HepG2 (cell line): ENCODE data around the gene TOR2A. TPM values are rescaled to one million over a fixed set of nuclear protein-coding genes. Genes with fewer than 3 reads are reported as not detected.

Experiments used
- ATAC-seq: fragments of 200-7000 bp; cut with Tn5 transposase; 3 replicates; pipeline ENCODE4 v1.9.1; 2020; ENCODE audit warnings: mild to moderate bottlenecking, moderate library complexity
- BruUV-seq: library from RNA; stranded (reverse); fragments of 400-500 nt; replicated peaks from 2 replicates; lab custom pipeline; 2021; lab: Mats Ljungman, UMichigan
- CTCF ChIA-PET: fragments of 300-600 bp; formaldehyde crosslinking; extraction: SDS; loops from one replicate; lab custom pipeline; 2021; ENCODE audit warnings: low total read pairs, inconsistent platforms, low intra/inter-chr PET ratio; lab: Yijun Ruan, JAX
- POLR2A ChIA-PET: fragments of 350-600 bp; sonication (Branson Sonifier 250); formaldehyde crosslinking; loops from one replicate; lab custom pipeline; 2020; ENCODE audit warnings: antibody characterized with exemption, inconsistent platforms; lab: Yijun Ruan, JAX
- DNase-seq: peaks from one replicate; pipeline ENCODE4 v3.0.0-alpha.2; 2015; ENCODE audit warnings: low spot score
- FAIRE-seq: peaks from 3 replicates; lab custom pipeline; 2011; peaks lifted over from hg19 to GRCh38; lab: Jason Lieb, UNC
- H2AFZ ChIP-seq: one replicate; pipeline ENCODE4 v1.6.1; 2011; ENCODE audit warnings: low read length, inconsistent platforms
- H3K27ac ChIP-seq: fragments of 300-600 bp; 3 replicates; pipeline ENCODE4 v1.8.0; 2011; ENCODE audit warnings: mixed run types, mild to moderate bottlenecking, mixed read lengths, low read length, inconsistent platforms; ENCODE audit not compliant: insufficient read depth; ENCODE audit errors: extremely low read length
- H3K27me3 ChIP-seq, 2 experiments: fragments of 200-600 bp in 1 of 2; 2 replicates in 1 of 2; 3 replicates in 1 of 2; pipeline versions ENCODE4 v1.6.0 to v1.8.0; 2011; ENCODE audit warnings: low read length in 2 of 2, mild to moderate bottlenecking in 2 of 2, moderate library complexity in 2 of 2, inconsistent platforms in 1 of 2; ENCODE audit not compliant: insufficient read depth in 2 of 2, control insufficient read depth in 1 of 2
- H3K36me3 ChIP-seq, 2 experiments: fragments of 200-600 bp in 1 of 2; replicated peaks in 1 of 2; 2 replicates in 1 of 2; 3 replicates in 1 of 2; pipeline versions ENCODE4 v1.5.1 to v1.8.0; 2011; ENCODE audit warnings: low read length in 2 of 2, inconsistent platforms in 1 of 2; ENCODE audit not compliant: insufficient read depth in 2 of 2, control insufficient read depth in 1 of 2
- H3K4me1 ChIP-seq: 2 replicates; pipeline ENCODE4 v1.5.1; 2012; ENCODE audit warnings: low read length, inconsistent platforms; ENCODE audit not compliant: insufficient read depth
- H3K4me2 ChIP-seq: 2 replicates; pipeline ENCODE4 v1.6.0; 2011; ENCODE audit warnings: low read depth, low read length, inconsistent platforms
- H3K4me3 ChIP-seq, 3 experiments: fragments of 200-600 bp in 1 of 3; sonication (generic), shearing (Covaris generic) in 1 of 3; replicated peaks in 1 of 3; 2 replicates each; pipeline ENCODE4 v1.5.1; 2011 to 2016; ENCODE audit warnings: low read length in 3 of 3, inconsistent platforms in 2 of 3, low read depth in 2 of 3, mild to moderate bottlenecking in 2 of 3, control low read depth in 1 of 3, mixed read lengths in 1 of 3; ENCODE audit not compliant: insufficient read depth in 1 of 3
- H3K79me2 ChIP-seq: one replicate; pipeline ENCODE4 v1.6.1; 2011; ENCODE audit warnings: low read length, inconsistent platforms; ENCODE audit not compliant: insufficient read depth
- H3K9ac ChIP-seq: 2 replicates; pipeline ENCODE4 v1.6.0; 2011; ENCODE audit warnings: mild to moderate bottlenecking, low read depth, low read length, inconsistent platforms; ENCODE audit not compliant: insufficient read depth
- H3K9me3 ChIP-seq: 2 replicates; pipeline ENCODE4 v1.5.1; 2012; ENCODE audit warnings: mild to moderate bottlenecking, low read length
- H4K20me1 ChIP-seq: 2 replicates; pipeline ENCODE4 v1.6.0; 2011; ENCODE audit warnings: inconsistent platforms, mild to moderate bottlenecking, low read length, moderate library complexity; ENCODE audit not compliant: insufficient read depth
- BRF2 ChIP-seq: sonication (generic); formaldehyde crosslinking; IDR thresholded peaks from 2 replicates; pipeline ENCODE4 v1.8.1; 2022; ENCODE audit warnings: mild to moderate bottlenecking, missing genetic modification reagents
- EED ChIP-seq: sonication (generic); formaldehyde crosslinking; IDR thresholded peaks from 2 replicates; pipeline ENCODE4 v1.5.0; 2020; ENCODE audit warnings: mild to moderate bottlenecking, missing genetic modification reagents
- MLXIP ChIP-seq: sonication (generic); formaldehyde crosslinking; IDR thresholded peaks from 2 replicates; pipeline ENCODE4 v1.9.0; 2021; ENCODE audit warnings: missing genetic modification reagents, borderline replicate concordance
- PAX8 ChIP-seq: sonication (generic); formaldehyde crosslinking; IDR thresholded peaks from 2 replicates; pipeline ENCODE4 v1.8.0; 2022; ENCODE audit warnings: mild to moderate bottlenecking, missing genetic modification reagents, borderline replicate concordance
- ZBTB42 ChIP-seq: sonication (generic); formaldehyde crosslinking; IDR thresholded peaks from 2 replicates; pipeline ENCODE4 v1.5.0; 2020; ENCODE audit warnings: mild to moderate bottlenecking, missing genetic modification reagents
- ZMYM4 ChIP-seq: sonication (generic); formaldehyde crosslinking; IDR thresholded peaks from 2 replicates; pipeline ENCODE4 v1.8.1; 2023; ENCODE audit warnings: mild to moderate bottlenecking, missing genetic modification reagents
- ZNF546 ChIP-seq: sonication (generic); formaldehyde crosslinking; conservative IDR thresholded peaks from 2 replicates; pipeline ENCODE4 v1.8.1; 2023; ENCODE audit warnings: mild to moderate bottlenecking, missing genetic modification reagents
- ZNF607 ChIP-seq: sonication (generic); formaldehyde crosslinking; IDR thresholded peaks from 2 replicates; pipeline ENCODE4 v1.5.1; 2020; ENCODE audit warnings: missing genetic modification reagents, mild to moderate bottlenecking, borderline replicate concordance
- ZNF792 ChIP-seq: IDR thresholded peaks from 2 replicates; pipeline ENCODE4 v1.6.1; 2016
- WGBS: methylation state at CpG from one replicate; pipeline ENCODE4 v1.1.6; 2017; ENCODE audit warnings: low lambda C conversion rate; 5-methylcytosine and 5-hydroxymethylcytosine counted together
- in situ Hi-C: cut with HindIII; loops from 2 replicates; pipeline ENCODE4 v1.10.0; 2017; ENCODE audit warnings: low pct_unique_long_range_greater_than_20kb; ENCODE audit not compliant: extremely low pct_ligation_motif_present
- intact Hi-C: fragments of 100-400 bp; cut with micrococcal nuclease; formaldehyde crosslinking; loops from one replicate; pipeline ENCODE4 v1.10.0; 2022; ENCODE audit not compliant: unreplicated experiment
- polyA plus RNA-seq, 8 experiments: library from polyadenylated mRNA; depleted of rRNA in 3 of 8; stranded (reverse) in 7 of 8; unstranded in 1 of 8; fragments of >200 nt; fragmentation: Illumina TruSeq in 4 of 8; extraction: Trizol in 4 of 8; gene quantifications; 2 replicates each; pipeline versions ENCODE4 v1.2.1 to v1.2.3, GENCODE V29; 2011 to 2016; ENCODE audit warnings: low read depth in 4 of 8, missing spikeins in 1 of 8, mixed read lengths in 1 of 8; ENCODE audit not compliant: insufficient read depth in 1 of 8
- total RNA-seq, 5 experiments: library from RNA; depleted of rRNA; stranded (reverse); fragments of >200 nt; fragmentation: Illumina TruSeq; extraction: Trizol; gene quantifications; 2 replicates each; pipeline ENCODE4 v1.2.3, GENCODE V29; 2016; ENCODE audit warnings: low read depth in 1 of 5
- TF ChIP-seq, protein P1 (sequence below): sonication (generic); formaldehyde crosslinking; IDR thresholded peaks from 2 replicates; pipeline ENCODE4 v1.5.1; 2020; ENCODE audit warnings: missing genetic modification reagents, mild to moderate bottlenecking, borderline replicate concordance
- TF ChIP-seq, protein P2 (sequence below): IDR thresholded peaks from 2 replicates; pipeline ENCODE4 v1.6.1; 2016; ENCODE audit warnings: mild to moderate bottlenecking

The TOR2A gene
- total and polyA plus RNA-seq, 2 of the 13 experiments (the other 11 are each of a cell fraction or from before 2014, with no cell fraction given), result 3.5 to 7.2 TPM

- in situ Hi-C loops (no loop called here), intact Hi-C loops (no loop called here)
- Histone ChIP-seq H3K9ac (no peak overlapping the region), H3K79me2 (no peaks in the 10 kb centered on the region), H3K36me3 (no peaks in the 10 kb centered on the region), H3K4me3 (no peak overlapping the region), H2AFZ (no peak overlapping the region), H3K27me3 (peaks cover 0 to 6% of the 10 kb centered on the region in 2 experiments; a peak in 2 of 5 replicates), H3K4me2 (no peak overlapping the region), H3K9me3 (no peaks in the 10 kb centered on the region), H4K20me1 (no peaks in the 10 kb centered on the region), H3K27ac (no peak overlapping the region), H3K4me1 (peaks cover 30% of the 10 kb centered on the region)
- no peak for ATAC-seq
- no peak for FAIRE-seq
- no TSS peak for BruUV-seq
- CTCF ChIA-PET, result no interaction called here
- TF ChIP-seq ZNF792 (CRISPR knock-in tag) (no peak), ZNF546 (no peak), PAX8 (CRISPR knock-in tag) (no peak), ZNF607 (CRISPR knock-in tag) (no peak), ZMYM4 (no peak), BRF2 (CRISPR knock-in tag) (no peak), EED (no peak), MLXIP (CRISPR knock-in tag) (no peak), ZBTB42 (CRISPR knock-in tag) (no peak)
- TF ChIP-seq, protein P1, sequence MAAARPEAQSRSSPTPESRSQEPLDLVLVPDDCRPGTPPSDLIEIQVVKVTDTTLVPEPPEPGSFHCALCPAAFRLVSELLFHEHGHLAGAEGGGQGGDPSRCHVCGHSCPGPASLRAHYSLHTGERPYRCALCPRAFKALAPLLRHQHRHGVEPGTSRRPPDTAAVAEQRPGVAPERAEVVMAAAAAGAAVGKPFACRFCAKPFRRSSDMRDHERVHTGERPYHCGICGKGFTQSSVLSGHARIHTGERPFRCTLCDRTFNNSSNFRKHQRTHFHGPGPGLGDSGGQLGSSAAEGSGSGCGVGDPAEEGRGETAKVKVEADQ, result no peak
- TF ChIP-seq, protein P2, sequence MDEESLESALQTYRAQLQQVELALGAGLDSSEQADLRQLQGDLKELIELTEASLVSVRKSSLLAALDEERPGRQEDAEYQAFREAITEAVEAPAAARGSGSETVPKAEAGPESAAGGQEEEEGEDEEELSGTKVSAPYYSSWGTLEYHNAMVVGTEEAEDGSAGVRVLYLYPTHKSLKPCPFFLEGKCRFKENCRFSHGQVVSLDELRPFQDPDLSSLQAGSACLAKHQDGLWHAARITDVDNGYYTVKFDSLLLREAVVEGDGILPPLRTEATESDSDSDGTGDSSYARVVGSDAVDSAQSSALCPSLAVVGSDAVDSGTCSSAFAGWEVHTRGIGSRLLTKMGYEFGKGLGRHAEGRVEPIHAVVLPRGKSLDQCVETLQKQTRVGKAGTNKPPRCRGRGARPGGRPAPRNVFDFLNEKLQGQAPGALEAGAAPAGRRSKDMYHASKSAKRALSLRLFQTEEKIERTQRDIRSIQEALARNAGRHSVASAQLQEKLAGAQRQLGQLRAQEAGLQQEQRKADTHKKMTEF (CRISPR knock-in tag), result no peak
- no peak for DNase-seq
- WGBS, result 22% methylated on average over 4 of the region's 5 CpGs
- POLR2A ChIA-PET, result no interaction called here
These were observed 17.3 kb downstream of the TOR2A start for GRCh38 chr9:127717766-127718165.
